ENCODE measurements around the gene ITGAD. TPM values are rescaled to one million over a fixed set of nuclear protein-coding genes. Genes with fewer than 3 reads are reported as not detected.

The ITGAD gene
- polyA plus RNA-seq, 2 of the 4 experiments (the other 2 are of a cell fraction) = not detected

DNA sequence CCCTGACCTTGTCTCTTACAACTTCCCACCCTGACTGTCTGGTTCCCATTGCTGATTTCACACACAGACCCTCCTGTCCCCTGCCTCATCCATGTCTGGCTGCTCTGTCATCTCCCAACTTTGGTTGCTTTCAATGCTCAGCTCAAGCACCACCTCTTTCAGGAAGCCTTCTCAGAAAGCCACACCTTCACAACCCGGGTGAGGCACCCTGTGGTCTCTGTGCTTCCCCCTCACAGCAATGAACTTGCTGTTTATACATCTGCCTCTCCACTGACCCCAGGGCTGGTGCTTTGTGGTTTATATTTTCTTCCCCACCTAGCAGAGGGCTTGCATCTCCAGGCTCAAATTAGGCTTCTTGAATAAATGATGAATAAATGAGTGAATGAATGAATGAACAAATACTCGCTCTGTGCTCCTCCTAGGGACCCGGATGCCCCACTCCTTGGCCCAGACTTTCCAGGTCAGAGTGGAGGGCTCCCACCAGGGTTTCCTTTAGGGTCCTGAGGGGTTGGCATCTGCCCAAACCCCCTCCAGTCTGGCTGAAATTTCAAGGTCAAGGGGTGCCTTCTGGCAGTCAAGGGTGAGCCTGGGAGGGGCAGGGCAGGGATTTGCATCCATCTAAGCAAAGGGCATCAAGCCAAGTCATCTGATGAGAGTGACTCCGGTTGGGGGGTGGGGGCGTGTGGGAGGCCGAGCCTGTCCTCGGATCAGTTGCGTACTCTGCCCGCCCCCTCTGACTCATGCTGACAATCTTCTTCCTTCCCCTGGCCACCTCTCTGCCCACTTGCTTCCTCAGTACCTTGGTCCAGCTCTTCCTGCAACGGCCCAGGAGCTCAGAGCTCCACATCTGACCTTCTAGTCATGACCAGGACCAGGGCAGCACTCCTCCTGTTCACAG, 38.5 kb upstream of the ITGAD start, which contains the start of gene ITGAX:
Gene ITGAX, plus strand, starts transcription at position 783 of the 898 bp plus-strand sequence. Its CDS starts 79 bp downstream, at position 862.
- FAIRE-seq = no peak
- peak; percentile 35 to 49 for DNase-seq (ENCODE audit: low read depth in 1 of 2, low spot score in 1 of 2)
- no peaks in the 10 kb centered on the region for H3K9me3 ChIP-seq
- peak within 1 kb of the TSS; percentile 75 for H3K4me2 ChIP-seq
- POLR2A ChIA-PET = no interaction called here
- CTCF ChIA-PET = interaction anchor here (0.6 kb wide), 1 partner anchor 103 kb away, joined by 3 read pairs; no protein-coding TSS in a partner anchor
- H3K4me3 ChIP-seq = no peak within 1 kb of the TSS
- H3K27ac ChIP-seq = peak within 1 kb of the TSS; percentile 57 to 71; a peak in 5 of 6 replicates
- 25% methylated on average over 10 of the region's 10 CpGs for WGBS (ENCODE audit: missing lambda C conversion rate)
- peak; percentile 67 to 74; a peak in 5 of 6 replicates for ATAC-seq
- TF ChIP-seq RFX5 (IDR thresholded peaks at IDR 0.05) = no peak
- TF ChIP-seq POLR2AphosphoS2 (conservative IDR thresholded peaks at IDR 0.05; ENCODE audit: low read length) = no peak
- no peak for TF ChIP-seq CBX2 (IDR thresholded peaks at IDR 0.05; ENCODE audit: borderline replicate concordance, low read depth)
- TF ChIP-seq HOXB13 (CRISPR knock-in tag; IDR thresholded peaks at IDR 0.05; ENCODE audit: low read depth) = no peak
- TF ChIP-seq JUNB (IDR thresholded peaks at IDR 0.05) = no peak
- no peak for TF ChIP-seq EHMT2 (IDR thresholded peaks at IDR 0.05; ENCODE audit: low read depth)
- TF ChIP-seq, protein P1, sequence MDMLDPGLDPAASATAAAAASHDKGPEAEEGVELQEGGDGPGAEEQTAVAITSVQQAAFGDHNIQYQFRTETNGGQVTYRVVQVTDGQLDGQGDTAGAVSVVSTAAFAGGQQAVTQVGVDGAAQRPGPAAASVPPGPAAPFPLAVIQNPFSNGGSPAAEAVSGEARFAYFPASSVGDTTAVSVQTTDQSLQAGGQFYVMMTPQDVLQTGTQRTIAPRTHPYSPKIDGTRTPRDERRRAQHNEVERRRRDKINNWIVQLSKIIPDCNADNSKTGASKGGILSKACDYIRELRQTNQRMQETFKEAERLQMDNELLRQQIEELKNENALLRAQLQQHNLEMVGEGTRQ (IDR thresholded peaks at IDR 0.05) = no peak
- TF ChIP-seq SMC3 (IDR thresholded peaks at IDR 0.05) = no peak
- TF ChIP-seq GATA3 (IDR thresholded peaks at IDR 0.05; ENCODE audit: borderline replicate concordance) = no peak
- TF ChIP-seq, protein P2, sequence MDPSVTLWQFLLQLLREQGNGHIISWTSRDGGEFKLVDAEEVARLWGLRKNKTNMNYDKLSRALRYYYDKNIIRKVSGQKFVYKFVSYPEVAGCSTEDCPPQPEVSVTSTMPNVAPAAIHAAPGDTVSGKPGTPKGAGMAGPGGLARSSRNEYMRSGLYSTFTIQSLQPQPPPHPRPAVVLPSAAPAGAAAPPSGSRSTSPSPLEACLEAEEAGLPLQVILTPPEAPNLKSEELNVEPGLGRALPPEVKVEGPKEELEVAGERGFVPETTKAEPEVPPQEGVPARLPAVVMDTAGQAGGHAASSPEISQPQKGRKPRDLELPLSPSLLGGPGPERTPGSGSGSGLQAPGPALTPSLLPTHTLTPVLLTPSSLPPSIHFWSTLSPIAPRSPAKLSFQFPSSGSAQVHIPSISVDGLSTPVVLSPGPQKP (IDR thresholded peaks at IDR 0.05; ENCODE audit: low read depth, low read length) = no peak
- no peak for TF ChIP-seq HOXB5 (CRISPR knock-in tag; IDR thresholded peaks at IDR 0.05)
- peaks cover 12% of the 10 kb centered on the region for H3K4me1 ChIP-seq

DNA sequence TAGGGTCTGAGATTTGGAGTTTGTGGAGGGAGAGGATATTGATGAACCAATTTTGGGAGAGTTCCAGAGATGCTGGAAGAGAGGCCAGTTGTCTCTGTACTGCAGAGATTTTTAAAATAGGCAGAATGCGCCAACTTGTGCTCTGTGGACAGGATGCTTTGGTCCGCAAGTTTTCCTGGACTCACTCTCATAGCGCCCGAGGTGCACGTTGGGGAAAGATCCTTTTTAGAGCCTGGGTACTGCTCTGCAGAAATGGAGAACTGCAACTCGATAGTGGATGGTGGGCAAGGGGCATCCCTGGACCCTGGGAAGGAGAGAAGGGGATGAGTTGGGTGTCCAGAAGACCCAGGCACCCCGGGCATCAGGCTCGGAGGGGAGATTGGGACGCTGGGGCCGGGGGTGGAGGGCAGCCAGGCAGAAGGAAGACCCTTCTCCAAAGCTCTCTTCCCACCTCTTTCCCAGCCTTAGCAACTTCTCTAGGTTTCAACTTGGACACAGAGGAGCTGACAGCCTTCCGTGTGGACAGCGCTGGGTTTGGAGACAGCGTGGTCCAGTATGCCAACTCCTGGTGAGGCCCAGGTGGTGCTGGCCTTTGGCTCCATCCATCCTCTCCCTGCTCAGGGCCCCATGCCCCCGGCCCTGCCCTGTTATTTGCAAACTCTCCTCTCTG, 37.6 kb upstream of the ITGAD start:
- Histone ChIP-seq H3K9me3 (no peaks in the 10 kb centered on the region), H3K4me3 (no peak overlapping the region), H3K4me2 (peak overlapping the region; percentile 75), H3K27ac (peak overlapping the region; percentile 57 to 71; a peak in 5 of 6 replicates), H3K4me1 (peaks cover 12% of the 10 kb centered on the region)
- WGBS (ENCODE audit: missing lambda C conversion rate) = 74% methylated on average over 13 of the region's 14 CpGs
- ChIA-PET CTCF (interaction anchor here (2.3 kb wide), 1 partner anchor 27 kb away, joined by 7 read pairs; no protein-coding TSS in a partner anchor), POLR2A (no interaction called here)
- TF ChIP-seq HOXB5 (CRISPR knock-in tag; IDR thresholded peaks at IDR 0.05) (no peak), FOSL2 (IDR thresholded peaks at IDR 0.05) (no peak), FOSL2 (CRISPR knock-in tag; IDR thresholded peaks at IDR 0.05) (no peak), MYC (IDR thresholded peaks at IDR 0.05; ENCODE audit: borderline replicate concordance, low read length) (no peak), EHMT2 (IDR thresholded peaks at IDR 0.05; ENCODE audit: low read depth) (no peak)
- DNase-seq (ENCODE audit: low read depth in 1 of 2, low spot score in 1 of 2) (no peak), ATAC-seq (no peak), FAIRE-seq (no peak)

DNA sequence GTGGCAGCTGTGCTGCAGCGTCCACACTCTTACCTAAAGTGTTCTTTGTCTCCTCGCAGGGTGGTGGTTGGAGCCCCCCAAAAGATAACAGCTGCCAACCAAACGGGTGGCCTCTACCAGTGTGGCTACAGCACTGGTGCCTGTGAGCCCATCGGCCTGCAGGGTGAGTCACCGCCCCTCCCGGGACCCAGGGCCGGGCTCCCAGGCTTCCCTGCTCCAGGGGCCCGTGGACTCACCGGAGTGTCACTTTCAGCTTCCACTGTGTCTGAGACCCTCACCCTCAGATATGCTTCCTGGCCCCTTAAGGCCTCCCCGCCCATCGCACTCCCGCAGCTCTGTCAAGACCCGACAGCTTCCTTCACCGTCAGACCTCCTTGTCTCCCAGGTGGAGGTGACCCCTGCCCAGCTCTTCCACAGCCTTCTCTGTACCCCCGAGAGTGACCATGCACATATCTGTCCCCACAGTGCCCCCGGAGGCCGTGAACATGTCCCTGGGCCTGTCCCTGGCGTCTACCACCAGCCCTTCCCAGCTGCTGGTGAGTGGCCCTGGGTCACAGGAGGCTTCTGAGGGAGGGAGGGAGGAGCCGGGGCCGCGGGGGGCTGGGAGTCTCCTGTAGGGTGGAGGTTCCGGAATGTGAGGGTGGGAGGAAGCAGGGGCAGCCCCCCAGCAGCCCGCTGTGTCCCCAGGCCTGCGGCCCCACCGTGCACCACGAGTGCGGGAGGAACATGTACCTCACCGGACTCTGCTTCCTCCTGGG, 36.4 kb upstream of the ITGAD start:
- peaks cover 12% of the 10 kb centered on the region for H3K4me1 ChIP-seq
- no peak overlapping the region for H3K4me2 ChIP-seq
- TF ChIP-seq RARB (CRISPR knock-in tag; IDR thresholded peaks at IDR 0.05) (no peak), KDM1A (IDR thresholded peaks at IDR 0.05; ENCODE audit: low read depth) (no peak), FOSL2 (IDR thresholded peaks at IDR 0.05) (no peak), FOSL2 (CRISPR knock-in tag; IDR thresholded peaks at IDR 0.05) (0 out of 2 replicates have a peak, but pooled peaks have one; percentile 3), RAD21 (conservative IDR thresholded peaks at IDR 0.05 in 1 of 2, IDR thresholded peaks at IDR 0.05 in 1 of 2) (no peak)
- TF ChIP-seq, protein P3, sequence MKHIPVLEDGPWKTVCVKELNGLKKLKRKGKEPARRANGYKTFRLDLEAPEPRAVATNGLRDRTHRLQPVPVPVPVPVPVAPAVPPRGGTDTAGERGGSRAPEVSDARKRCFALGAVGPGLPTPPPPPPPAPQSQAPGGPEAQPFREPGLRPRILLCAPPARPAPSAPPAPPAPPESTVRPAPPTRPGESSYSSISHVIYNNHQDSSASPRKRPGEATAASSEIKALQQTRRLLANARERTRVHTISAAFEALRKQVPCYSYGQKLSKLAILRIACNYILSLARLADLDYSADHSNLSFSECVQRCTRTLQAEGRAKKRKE (CRISPR knock-in tag; IDR thresholded peaks at IDR 0.05; ENCODE audit: low read depth) = no peak
- TF ChIP-seq, protein P4, sequence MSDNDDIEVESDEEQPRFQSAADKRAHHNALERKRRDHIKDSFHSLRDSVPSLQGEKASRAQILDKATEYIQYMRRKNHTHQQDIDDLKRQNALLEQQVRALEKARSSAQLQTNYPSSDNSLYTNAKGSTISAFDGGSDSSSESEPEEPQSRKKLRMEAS (IDR thresholded peaks at IDR 0.05) = no peak
- H3K4me3 ChIP-seq = no peak overlapping the region
- ChIA-PET CTCF (interaction anchor here (0.7 to 2.3 kb wide), 2 partner anchors 26 to 215 kb away, joined by 3 to 7 read pairs; no protein-coding TSS in a partner anchor), POLR2A (no interaction called here)
- no peak overlapping the region for H3K27ac ChIP-seq
- no peaks in the 10 kb centered on the region for H3K9me3 ChIP-seq
- ATAC-seq (no peak), DNase-seq (ENCODE audit: low read depth in 1 of 2, low spot score in 1 of 2) (no peak), FAIRE-seq (no peak)
- WGBS (ENCODE audit: missing lambda C conversion rate) = 68% methylated on average over 18 of the region's 28 CpGs
